Measurements from ENCODE around the gene FBXO2.

DNA sequence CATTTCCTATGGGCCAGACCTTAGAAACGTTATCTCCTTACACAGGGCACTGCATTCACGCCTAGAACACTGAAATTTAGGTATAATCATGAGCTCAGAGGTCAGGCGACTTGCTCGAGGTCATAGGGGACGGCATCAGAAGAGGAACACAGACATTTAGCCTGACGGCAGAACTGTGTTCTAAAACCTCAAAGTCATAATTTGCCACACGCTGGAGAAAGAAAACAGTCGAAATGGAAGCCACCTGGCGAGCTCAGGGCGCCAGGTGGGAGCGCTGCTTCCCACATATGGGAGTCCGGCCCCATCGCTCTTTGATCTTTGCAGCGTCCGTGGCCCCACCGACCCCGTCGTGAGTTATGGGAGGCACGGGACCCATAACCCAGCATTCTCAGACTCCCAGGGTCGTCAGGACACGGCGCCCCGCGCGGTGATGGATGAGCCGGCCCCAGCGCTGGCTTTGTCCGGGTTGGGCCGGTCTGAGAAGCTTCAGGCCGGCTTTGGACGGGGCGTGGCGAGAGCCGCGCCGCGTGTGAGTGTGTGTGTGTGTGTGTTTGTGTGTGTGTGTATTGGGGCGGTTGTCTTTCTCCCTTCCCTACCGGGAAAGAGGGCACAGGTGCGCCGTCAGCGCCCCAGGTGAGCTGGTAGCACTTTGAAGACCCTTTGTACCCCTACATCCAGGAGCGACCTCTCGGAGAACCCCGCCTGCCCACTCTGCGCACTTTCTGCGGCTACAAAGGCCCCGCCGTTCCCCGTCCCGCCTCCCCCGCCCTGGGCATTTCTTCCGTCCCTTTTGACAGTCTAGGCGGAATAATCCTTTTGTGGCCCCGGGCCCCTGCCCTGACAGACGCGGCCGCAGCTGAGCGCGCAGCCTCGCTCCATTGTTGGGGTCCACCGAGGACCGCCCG, 36.4 kb upstream of the FBXO2 start:
- TF ChIP-seq, protein P1, sequence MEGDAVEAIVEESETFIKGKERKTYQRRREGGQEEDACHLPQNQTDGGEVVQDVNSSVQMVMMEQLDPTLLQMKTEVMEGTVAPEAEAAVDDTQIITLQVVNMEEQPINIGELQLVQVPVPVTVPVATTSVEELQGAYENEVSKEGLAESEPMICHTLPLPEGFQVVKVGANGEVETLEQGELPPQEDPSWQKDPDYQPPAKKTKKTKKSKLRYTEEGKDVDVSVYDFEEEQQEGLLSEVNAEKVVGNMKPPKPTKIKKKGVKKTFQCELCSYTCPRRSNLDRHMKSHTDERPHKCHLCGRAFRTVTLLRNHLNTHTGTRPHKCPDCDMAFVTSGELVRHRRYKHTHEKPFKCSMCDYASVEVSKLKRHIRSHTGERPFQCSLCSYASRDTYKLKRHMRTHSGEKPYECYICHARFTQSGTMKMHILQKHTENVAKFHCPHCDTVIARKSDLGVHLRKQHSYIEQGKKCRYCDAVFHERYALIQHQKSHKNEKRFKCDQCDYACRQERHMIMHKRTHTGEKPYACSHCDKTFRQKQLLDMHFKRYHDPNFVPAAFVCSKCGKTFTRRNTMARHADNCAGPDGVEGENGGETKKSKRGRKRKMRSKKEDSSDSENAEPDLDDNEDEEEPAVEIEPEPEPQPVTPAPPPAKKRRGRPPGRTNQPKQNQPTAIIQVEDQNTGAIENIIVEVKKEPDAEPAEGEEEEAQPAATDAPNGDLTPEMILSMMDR (conservative IDR thresholded peaks at IDR 0.05 in 1 of 2, IDR thresholded peaks at IDR 0.05 in 1 of 2; ENCODE audit: low read depth in 1 of 2, low read length in 2 of 2), result no peak
- peak; percentile 94 for TF ChIP-seq EZH2 (IDR thresholded peaks at IDR 0.05; ENCODE audit: low read length, missing control alignments)

Measured in fibroblast of lung (primary cell).